PC-9 (cell line): ENCODE data around the gene SCN1A. TPM values are rescaled to one million over a fixed set of nuclear protein-coding genes. Genes with fewer than 3 reads are reported as not detected.

Experiments used
- BruUV-seq: library from RNA; stranded (reverse); fragments of 400-500 nt; replicated peaks from 2 replicates; lab custom pipeline; 2021; lab: Mats Ljungman, UMichigan
- CTCF ChIA-PET: fragments of 300-600 bp; sonication (Branson Sonifier 250); formaldehyde crosslinking; loops from one replicate; lab custom pipeline; 2022; ENCODE audit warnings: antibody characterized with exemption; lab: Charles Lee
- POLR2A ChIA-PET: fragments of 300-600 bp; sonication (Branson Sonifier 250); formaldehyde crosslinking; loops from one replicate; lab custom pipeline; 2022; ENCODE audit warnings: antibody characterized with exemption; ENCODE audit not compliant: unreplicated experiment; lab: Charles Lee
- DNase-seq, 2 experiments: peaks; one replicate each; pipeline versions ENCODE4 v3.0.0 to v3.0.0-alpha.2; 2015 to 2022; ENCODE audit warnings: mixed read lengths in 1 of 2
- H2AFZ ChIP-seq: fragments of 200-600 bp; sonication (generic); 2 replicates; pipeline ENCODE4 v1.8.1; 2017; ENCODE audit warnings: antibody characterized with exemption
- H3F3A ChIP-seq: fragments of 200-600 bp; sonication (generic); 2 replicates; pipeline ENCODE4 v1.8.1; 2017; ENCODE audit warnings: antibody characterized with exemption, mild to moderate bottlenecking, low read depth; ENCODE audit not compliant: insufficient read depth
- H3K27ac ChIP-seq: fragments of 200-600 bp; sonication (generic); 2 replicates; pipeline ENCODE4 v1.6.1; 2016; ENCODE audit warnings: mixed run types
- H3K27me3 ChIP-seq: fragments of 200-600 bp; sonication (generic); 2 replicates; pipeline ENCODE4 v1.6.1; 2016; ENCODE audit warnings: low read depth, mixed run types; ENCODE audit not compliant: insufficient read depth
- H3K36me3 ChIP-seq: fragments of 200-600 bp; sonication (generic); 2 replicates; pipeline ENCODE4 v1.6.1; 2016; ENCODE audit warnings: low read depth, mixed run types
- H3K4me1 ChIP-seq: fragments of 200-600 bp; sonication (generic); replicated peaks from 2 replicates; pipeline ENCODE4 v1.6.1; 2016; ENCODE audit warnings: mixed run types; ENCODE audit not compliant: insufficient read depth
- H3K4me2 ChIP-seq: fragments of 200-600 bp; sonication (generic); 2 replicates; pipeline ENCODE4 v1.6.1; 2017; ENCODE audit warnings: mixed run types
- H3K4me3 ChIP-seq: fragments of 200-600 bp; sonication (generic); 2 replicates; pipeline ENCODE4 v1.6.1; 2016; ENCODE audit warnings: mixed run types
- H3K79me2 ChIP-seq: fragments of 200-600 bp; sonication (generic); 2 replicates; pipeline ENCODE4 v1.6.1; 2017; ENCODE audit warnings: low read depth, mixed run types
- H3K9me2 ChIP-seq: fragments of 200-600 bp; sonication (generic); 2 replicates; pipeline ENCODE4 v1.8.1; 2017; ENCODE audit warnings: mild to moderate bottlenecking; ENCODE audit not compliant: insufficient read depth
- H3K9me3 ChIP-seq: fragments of 200-600 bp; sonication (generic); 2 replicates; pipeline ENCODE4 v1.8.1; 2016; ENCODE audit warnings: low read depth; ENCODE audit not compliant: insufficient read depth
- H4K20me1 ChIP-seq: fragments of 200-600 bp; sonication (generic); 2 replicates; pipeline ENCODE4 v1.8.1; 2017; ENCODE audit not compliant: insufficient read depth
- CTCF ChIP-seq: fragments of 200-600 bp; sonication (generic); conservative IDR thresholded peaks from 2 replicates; pipeline ENCODE4 v1.6.1; 2017; ENCODE audit warnings: mixed run types, antibody characterized with exemption, mild to moderate bottlenecking, moderate library complexity
- EZH2 ChIP-seq: fragments of 200-600 bp; sonication (generic); IDR thresholded peaks from 2 replicates; pipeline ENCODE4 v1.8.0; 2017; ENCODE audit warnings: antibody characterized with exemption, low read depth
- intact Hi-C: fragments of 100-400 bp; cut with micrococcal nuclease; formaldehyde crosslinking; loops from one replicate; pipeline ENCODE4 v1.10.0; 2022; ENCODE audit not compliant: unreplicated experiment
- total RNA-seq: library from RNA; stranded (reverse); gene quantifications from 2 replicates; pipeline ENCODE4 v1.2.3, GENCODE V29; 2021

Gene SCN1A
- total RNA-seq, 1 experiment from 2014 or later: not detected

DNA sequence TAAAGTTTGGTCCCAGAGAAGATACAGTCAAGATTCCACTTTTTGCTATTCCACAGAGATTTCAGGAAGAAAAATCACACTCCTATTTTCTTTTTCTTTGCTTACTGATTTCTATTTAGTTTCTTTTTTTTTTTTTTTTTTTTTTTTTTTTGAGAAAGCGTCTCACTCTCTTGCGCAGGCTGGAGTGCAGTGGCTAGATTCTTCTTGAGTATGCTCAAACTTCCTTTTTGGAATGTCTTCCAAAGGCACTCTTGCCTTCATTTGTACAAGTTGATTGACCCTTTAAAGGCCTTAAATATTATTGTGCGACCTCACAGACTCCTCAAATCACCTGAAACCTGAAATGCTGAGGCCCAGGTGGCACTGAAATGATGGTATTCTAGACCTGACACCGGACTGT is 9.6 kb downstream of the SCN1A start:
- intact Hi-C loops: no loop called here
- Histone ChIP-seq H4K20me1 (no peaks in the 10 kb centered on the region), H3K79me2 (no peaks in the 10 kb centered on the region), H3K9me3 (no peaks in the 10 kb centered on the region), H3K4me3 (no peak overlapping the region), H3K9me2 (no peaks in the 10 kb centered on the region), H3K27ac (no peak overlapping the region), H3K4me2 (no peak overlapping the region), H3K4me1 (no peaks in the 10 kb centered on the region), H2AFZ (no peak overlapping the region), H3F3A (no peaks in the 10 kb centered on the region), H3K27me3 (no peaks in the 10 kb centered on the region), H3K36me3 (no peaks in the 10 kb centered on the region)
- TF ChIP-seq CTCF: no peak
- CTCF ChIA-PET: no interaction called here
- POLR2A ChIA-PET: no interaction called here
- DNase-seq: no peak
- no TSS peak for BruUV-seq

- no peak overlapping the region for H3K4me2 ChIP-seq
- H2AFZ ChIP-seq: no peak overlapping the region
- ChIA-PET POLR2A (no interaction called here), CTCF (no interaction called here)
- H3K27ac ChIP-seq: no peak overlapping the region
- H3K79me2 ChIP-seq: no peaks in the 10 kb centered on the region
- DNase-seq: no peak
- TF ChIP-seq CTCF: no peak
- TF ChIP-seq EZH2: no peak
- intact Hi-C loops: no loop called here
- H3K4me3 ChIP-seq: no peak overlapping the region
- H3K27me3 ChIP-seq: no peaks in the 10 kb centered on the region
- H3K4me1 ChIP-seq: no peaks in the 10 kb centered on the region
- H3K9me3 ChIP-seq: no peaks in the 10 kb centered on the region
- H3F3A ChIP-seq: no peaks in the 10 kb centered on the region
- no peaks in the 10 kb centered on the region for H3K36me3 ChIP-seq
- no TSS peak for BruUV-seq
- no peaks in the 10 kb centered on the region for H4K20me1 ChIP-seq
- no peaks in the 10 kb centered on the region for H3K9me2 ChIP-seq
Observed at GRCh38 chr2:166117491-166117890, 10.3 kb downstream of the SCN1A start.

GRCh38 chr2:166115589-166115988 is 12.2 kb downstream of the SCN1A start:
- BruUV-seq: no TSS peak
- H3K36me3 ChIP-seq: no peaks in the 10 kb centered on the region
- no peaks in the 10 kb centered on the region for H3K4me1 ChIP-seq
- no peaks in the 10 kb centered on the region for H3K9me3 ChIP-seq
- H3K4me3 ChIP-seq: no peak overlapping the region
- intact Hi-C loops: no loop called here
- H3K4me2 ChIP-seq: no peak overlapping the region
- DNase-seq: no peak
- H3F3A ChIP-seq: no peaks in the 10 kb centered on the region
- no peak overlapping the region for H3K27ac ChIP-seq
- no peaks in the 10 kb centered on the region for H4K20me1 ChIP-seq
- H2AFZ ChIP-seq: no peak overlapping the region
- H3K79me2 ChIP-seq: no peaks in the 10 kb centered on the region
- H3K27me3 ChIP-seq: no peaks in the 10 kb centered on the region
- no peaks in the 10 kb centered on the region for H3K9me2 ChIP-seq
- TF ChIP-seq EZH2 (no peak), CTCF (no peak)
- ChIA-PET CTCF (no interaction called here), POLR2A (interaction anchor here (0.6 kb wide), 1 partner anchor 1317 kb away, joined by 5 read pairs; no protein-coding TSS in a partner anchor)
